Stomach smooth muscle (tissue), 2 donors: ENCODE results near the gene RECK.

ENCODE experiments used
- H3K27ac ChIP-seq: one replicate; pipeline ENCODE4 v1.7.0; 2013; ENCODE audit warnings: mild to moderate bottlenecking, low read length, inconsistent platforms
- H3K27me3 ChIP-seq, 2 donors: one replicate each; pipeline ENCODE4 v1.7.0; 2013; ENCODE audit warnings: low read length in 2 of 2; ENCODE audit not compliant: insufficient read depth in 2 of 2, control insufficient read depth in 1 of 2
- H3K36me3 ChIP-seq, 2 donors: one replicate each; pipeline ENCODE4 v1.7.0; 2013; ENCODE audit warnings: low read length in 2 of 2; ENCODE audit not compliant: control insufficient read depth in 2 of 2, insufficient read depth in 2 of 2
- H3K4me1 ChIP-seq: one replicate; pipeline ENCODE4 v1.7.0; 2013; ENCODE audit warnings: low read length; ENCODE audit not compliant: control insufficient read depth, insufficient read depth
- H3K4me3 ChIP-seq, 2 donors: one replicate each; pipeline ENCODE4 v1.7.0; 2013; ENCODE audit warnings: low read length in 2 of 2
- H3K9ac ChIP-seq, 2 donors: one replicate each; pipeline ENCODE4 v1.7.0; 2013; ENCODE audit warnings: low read length in 2 of 2, mild to moderate bottlenecking in 1 of 2
- H3K9me3 ChIP-seq, 2 donors: one replicate each; pipeline ENCODE4 v1.7.0; 2013; ENCODE audit warnings: low read length in 2 of 2; ENCODE audit not compliant: control insufficient read depth in 2 of 2
- donor health status: healthy.
- donor health status: Pancreatic carcinoma.

Gene RECK

GRCh38 chr9:36147441-36148175 lies 110.9 kb downstream of the RECK start:
- Histone ChIP-seq H3K27ac (peak overlapping the region; percentile 80), H3K4me1 (peaks cover 60% of the 10 kb centered on the region), H3K9ac (peak overlapping the region in 1 of 2 donors; percentile 23), H3K9me3 (no peaks in the 10 kb centered on the region), H3K4me3 (no peak overlapping the region), H3K27me3 (no peaks in the 10 kb centered on the region), H3K36me3 (peaks cover 24 to 28% of the 10 kb centered on the region in 2 donors)

- Histone ChIP-seq H3K4me3 (peak overlapping the region; percentile 22 to 40), H3K9me3 (no peaks in the 10 kb centered on the region)
These were observed 111.8 kb downstream of the RECK start for GRCh38 chr9:36148311-36149051.

GRCh38 chr9:36149197-36149596 lies 112.5 kb downstream of the RECK start:
- Histone ChIP-seq H3K36me3 (peaks cover 24 to 28% of the 10 kb centered on the region in 2 donors), H3K27me3 (no peaks in the 10 kb centered on the region), H3K4me1 (peaks cover 52% of the 10 kb centered on the region), H3K9ac (peak overlapping the region; percentile 24 to 42), H3K9me3 (no peaks in the 10 kb centered on the region), H3K4me3 (peak overlapping the region in 1 of 2 donors; percentile 22), H3K27ac (peak overlapping the region; percentile 80)

More at GRCh38 chr9:36148311-36149051, 111.8 kb downstream of the RECK start:
- peak overlapping the region; percentile 80 for H3K27ac ChIP-seq
- H3K4me1 ChIP-seq = peaks cover 55% of the 10 kb centered on the region
- peak overlapping the region; percentile 24 to 60 for H3K9ac ChIP-seq
- peaks cover 24 to 28% of the 10 kb centered on the region in 2 donors for H3K36me3 ChIP-seq
- H3K27me3 ChIP-seq = no peaks in the 10 kb centered on the region

- peak overlapping the region; percentile 60 for H3K27ac ChIP-seq
- H3K27me3 ChIP-seq = no peaks in the 10 kb centered on the region
- H3K4me1 ChIP-seq = peaks cover 53% of the 10 kb centered on the region
- no peaks in the 10 kb centered on the region for H3K9me3 ChIP-seq
- peaks cover 18 to 22% of the 10 kb centered on the region in 2 donors for H3K36me3 ChIP-seq
- peak overlapping the region in 1 of 2 donors; percentile 33 for H3K9ac ChIP-seq
- H3K4me3 ChIP-seq = no peak overlapping the region
These were observed 114.0 kb downstream of the RECK start for GRCh38 chr9:36150574-36151315.

GRCh38 chr9:36151316-36152210 lies 114.8 kb downstream of the RECK start:
- H3K4me1 ChIP-seq = peaks cover 52% of the 10 kb centered on the region
- no peaks in the 10 kb centered on the region for H3K27me3 ChIP-seq
- no peaks in the 10 kb centered on the region for H3K9me3 ChIP-seq
- peak overlapping the region; percentile 60 for H3K27ac ChIP-seq
- peak overlapping the region in 1 of 2 donors; percentile 33 for H3K9ac ChIP-seq
- no peak overlapping the region for H3K4me3 ChIP-seq
- H3K36me3 ChIP-seq = peaks cover 19 to 21% of the 10 kb centered on the region in 2 donors

- Histone ChIP-seq H3K4me3 (no peak overlapping the region), H3K36me3 (peaks cover 19 to 23% of the 10 kb centered on the region in 2 donors), H3K27me3 (no peaks in the 10 kb centered on the region), H3K4me1 (peaks cover 41% of the 10 kb centered on the region), H3K27ac (peak overlapping the region; percentile 46), H3K9ac (no peak overlapping the region), H3K9me3 (no peaks in the 10 kb centered on the region)
These were observed 116.2 kb downstream of the RECK start for GRCh38 chr9:36152741-36153438.

- no peak overlapping the region for H3K4me3 ChIP-seq
- no peak overlapping the region for H3K9ac ChIP-seq
- H3K36me3 ChIP-seq = peaks cover 19 to 23% of the 10 kb centered on the region in 2 donors
- H3K4me1 ChIP-seq = peaks cover 38% of the 10 kb centered on the region
- no peaks in the 10 kb centered on the region for H3K9me3 ChIP-seq
- H3K27ac ChIP-seq = peak overlapping the region; percentile 79
- H3K27me3 ChIP-seq = no peaks in the 10 kb centered on the region
These were observed 117.0 kb downstream of the RECK start for GRCh38 chr9:36153746-36154145.

GRCh38 chr9:36154331-36154952 lies 117.7 kb downstream of the RECK start:
- H3K9ac ChIP-seq = peak overlapping the region; percentile 43 to 62
- H3K36me3 ChIP-seq = peaks cover 19 to 23% of the 10 kb centered on the region in 2 donors
- H3K27ac ChIP-seq = peak overlapping the region; percentile 79
- H3K4me1 ChIP-seq = peaks cover 35% of the 10 kb centered on the region
- H3K4me3 ChIP-seq = peak overlapping the region; percentile 9 to 48
- H3K9me3 ChIP-seq = no peaks in the 10 kb centered on the region
- H3K27me3 ChIP-seq = no peaks in the 10 kb centered on the region

- H3K27ac ChIP-seq = no peak overlapping the region
- H3K27me3 ChIP-seq = no peaks in the 10 kb centered on the region
- no peak overlapping the region for H3K9ac ChIP-seq
- no peak overlapping the region for H3K4me3 ChIP-seq
- H3K9me3 ChIP-seq = no peaks in the 10 kb centered on the region
- H3K36me3 ChIP-seq = peaks cover 10 to 15% of the 10 kb centered on the region in 2 donors
- H3K4me1 ChIP-seq = peaks cover 29% of the 10 kb centered on the region
These were observed 119.4 kb downstream of the RECK start for GRCh38 chr9:36156116-36156515.
